HEK293T (cell line): ENCODE results near the gene TUBA4A.

Experiments used
- ELF4 ChIP-seq: fragments of 450-650 bp; IDR thresholded peaks from 2 replicates; pipeline ENCODE4 v1.6.1; 2017; ENCODE audit warnings: antibody characterized with exemption
- FOXA1 ChIP-seq: fragments of 450-650 bp; IDR thresholded peaks from 2 replicates; pipeline ENCODE4 v1.6.1; 2016; ENCODE audit warnings: mild to moderate bottlenecking
- FOXK2 ChIP-seq: fragments of 450-650 bp; IDR thresholded peaks from 2 replicates; pipeline ENCODE4 v1.6.1; 2016; ENCODE audit warnings: mild to moderate bottlenecking
- FOXM1 ChIP-seq: fragments of 450-650 bp; IDR thresholded peaks from 2 replicates; pipeline ENCODE4 v1.6.1; 2017; ENCODE audit warnings: mild to moderate bottlenecking, borderline replicate concordance
- HDGF ChIP-seq: fragments of 450-650 bp; IDR thresholded peaks from 2 replicates; pipeline ENCODE4 v1.6.1; 2017; ENCODE audit warnings: antibody characterized with exemption, borderline replicate concordance
- L3MBTL2 ChIP-seq: fragments of 450-650 bp; conservative IDR thresholded peaks from 2 replicates; pipeline ENCODE4 v1.6.1; 2016; ENCODE audit warnings: mild to moderate bottlenecking
- LEF1 ChIP-seq: fragments of 450-650 bp; IDR thresholded peaks from 2 replicates; pipeline ENCODE4 v1.6.1; 2017; ENCODE audit warnings: mild to moderate bottlenecking, borderline replicate concordance
- NFRKB ChIP-seq: fragments of 450-650 bp; IDR thresholded peaks from 2 replicates; pipeline ENCODE4 v1.6.1; 2016; ENCODE audit warnings: mild to moderate bottlenecking, moderate library complexity
- SP1 ChIP-seq: fragments of 450-650 bp; IDR thresholded peaks from 2 replicates; pipeline ENCODE4 v1.6.1; 2017
- ZNF384 ChIP-seq: fragments of 450-650 bp; IDR thresholded peaks from 2 replicates; pipeline ENCODE4 v1.6.1; 2016
- TF ChIP-seq, protein P1 (sequence below): fragments of 450-650 bp; IDR thresholded peaks from 2 replicates; pipeline ENCODE4 v1.6.1; 2016

DNA sequence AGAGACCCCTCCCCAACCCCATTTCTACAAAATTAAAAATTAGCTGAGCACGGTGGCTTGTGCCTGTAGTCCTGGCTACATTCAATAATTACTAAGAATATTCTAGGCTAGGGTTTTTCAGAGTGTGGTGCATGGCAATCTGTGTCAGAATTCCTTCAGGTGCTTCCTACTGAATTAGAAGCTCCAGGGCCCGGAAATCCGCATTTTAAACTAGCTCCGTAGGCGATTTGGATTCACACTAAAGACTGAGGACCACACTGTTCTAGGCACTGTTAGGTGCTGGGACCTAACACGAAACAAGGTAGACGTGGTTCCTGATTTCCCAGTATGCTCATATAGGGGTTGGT lies 47.8 kb downstream of the TUBA4A start:
- TF ChIP-seq L3MBTL2 (no peak), HDGF (no peak), FOXM1 (no peak), NFRKB (no peak), SP1 (no peak), FOXA1 (no peak), FOXK2 (no peak), ELF4 (no peak), LEF1 (no peak), ZNF384 (no peak)
- TF ChIP-seq, protein P1, sequence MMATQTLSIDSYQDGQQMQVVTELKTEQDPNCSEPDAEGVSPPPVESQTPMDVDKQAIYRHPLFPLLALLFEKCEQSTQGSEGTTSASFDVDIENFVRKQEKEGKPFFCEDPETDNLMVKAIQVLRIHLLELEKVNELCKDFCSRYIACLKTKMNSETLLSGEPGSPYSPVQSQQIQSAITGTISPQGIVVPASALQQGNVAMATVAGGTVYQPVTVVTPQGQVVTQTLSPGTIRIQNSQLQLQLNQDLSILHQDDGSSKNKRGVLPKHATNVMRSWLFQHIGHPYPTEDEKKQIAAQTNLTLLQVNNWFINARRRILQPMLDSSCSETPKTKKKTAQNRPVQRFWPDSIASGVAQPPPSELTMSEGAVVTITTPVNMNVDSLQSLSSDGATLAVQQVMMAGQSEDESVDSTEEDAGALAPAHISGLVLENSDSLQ: no peak
